Activated CD4-positive, alpha-beta T cell treated with anti-CD3 and anti-CD28 coated beads, Interleukin-2, amount 10 ng/mL, durations not matched to agents 7 days and 5 days (primary cell): ENCODE data around the gene UNC93B1. TPM values are rescaled to one million over a fixed set of nuclear protein-coding genes. Genes with fewer than 3 reads are reported as not detected.

Source experiments
- CTCF ChIA-PET: fragments of 350-600 bp; sonication (Branson Sonifier 250); formaldehyde crosslinking; loops from one replicate; lab custom pipeline; 2021; ENCODE audit warnings: antibody characterized with exemption; lab: Charles Lee
- POLR2A ChIA-PET: fragments of 350-600 bp; sonication (Branson Sonifier 250); formaldehyde crosslinking; loops from one replicate; lab custom pipeline; 2021; ENCODE audit warnings: antibody characterized with exemption; lab: Charles Lee
- DNase-seq: peaks from one replicate; pipeline ENCODE4 v3.0.0-alpha.2; 2020
- H3K27ac Mint-ChIP-seq: one replicate; pipeline ENCODE4 v1.8.0; 2021; ENCODE audit warnings: mild to moderate bottlenecking, moderate library complexity, mixed read lengths
- H3K27me3 Mint-ChIP-seq: one replicate; pipeline ENCODE4 v1.8.0; 2021; ENCODE audit warnings: mixed read lengths
- H3K36me3 Mint-ChIP-seq: one replicate; pipeline ENCODE4 v1.8.0; 2021; ENCODE audit warnings: low read depth, mixed read lengths
- H3K4me1 Mint-ChIP-seq: one replicate; pipeline ENCODE4 v1.8.0; 2021; ENCODE audit warnings: mixed read lengths
- H3K4me3 Mint-ChIP-seq: one replicate; pipeline ENCODE4 v1.8.0; 2021; ENCODE audit warnings: mild to moderate bottlenecking, moderate library complexity, mixed read lengths
- H3K9me3 Mint-ChIP-seq: one replicate; pipeline ENCODE4 v1.8.0; 2021; ENCODE audit warnings: mixed read lengths
- total RNA-seq, 2 experiments: library from RNA; stranded (reverse); gene quantifications; one replicate each; pipeline ENCODE4 v1.2.3, GENCODE V29; 2021

UNC93B1 gene
- total RNA-seq, 2 experiments from 2014 or later: 32.6 to 34.3 TPM

GRCh38 chr11:68015467-68015866 lies 11.6 kb upstream of the UNC93B1 start:
- Mint-ChIP-seq H3K27ac (no peak overlapping the region), H3K36me3 (no peaks in the 10 kb centered on the region), H3K27me3 (no peaks in the 10 kb centered on the region), H3K9me3 (no peaks in the 10 kb centered on the region), H3K4me3 (no peak overlapping the region), H3K4me1 (no peaks in the 10 kb centered on the region)
- ChIA-PET POLR2A (no interaction called here), CTCF (interaction anchor here (0.6 kb wide), 1 partner anchor 150 kb away, joined by 3 read pairs; no protein-coding TSS in a partner anchor)
- no peak for DNase-seq

GRCh38 chr11:68014947-68015447 lies 11.1 kb upstream of the UNC93B1 start:
- Mint-ChIP-seq H3K4me1 (no peaks in the 10 kb centered on the region), H3K27me3 (no peaks in the 10 kb centered on the region), H3K27ac (no peak overlapping the region), H3K9me3 (no peaks in the 10 kb centered on the region), H3K4me3 (no peak overlapping the region), H3K36me3 (no peaks in the 10 kb centered on the region)
- ChIA-PET CTCF (interaction anchor here (0.6 kb wide), 1 partner anchor 151 kb away, joined by 3 read pairs; no protein-coding TSS in a partner anchor), POLR2A (no interaction called here)
- DNase-seq: no peak

- peak overlapping the region; percentile 19 for H3K27ac Mint-ChIP-seq
- no peaks in the 10 kb centered on the region for H3K36me3 Mint-ChIP-seq
- POLR2A ChIA-PET: no interaction called here
- DNase-seq: no peak
- no peaks in the 10 kb centered on the region for H3K9me3 Mint-ChIP-seq
- CTCF ChIA-PET: interaction anchor here (0.5 kb wide), 1 partner anchor 16 kb away, joined by 3 read pairs; the partner anchor contains the start of gene NDUFS8
- peaks cover 4% of the 10 kb centered on the region for H3K4me1 Mint-ChIP-seq
- no peak overlapping the region for H3K4me3 Mint-ChIP-seq
- no peaks in the 10 kb centered on the region for H3K27me3 Mint-ChIP-seq
Observed at GRCh38 chr11:68014157-68014946, 10.5 kb upstream of the UNC93B1 start.

- Mint-ChIP-seq H3K4me1 (peaks cover 10% of the 10 kb centered on the region), H3K27ac (peak overlapping the region; percentile 19), H3K4me3 (no peak overlapping the region), H3K36me3 (no peaks in the 10 kb centered on the region), H3K9me3 (no peaks in the 10 kb centered on the region), H3K27me3 (no peaks in the 10 kb centered on the region)
- DNase-seq: no peak
- CTCF ChIA-PET: no interaction called here
- POLR2A ChIA-PET: no interaction called here
Observed at GRCh38 chr11:68013611-68014156, 9.8 kb upstream of the UNC93B1 start.

GRCh38 chr11:68012843-68013610 lies 9.1 kb upstream of the UNC93B1 start:
- peaks cover 10% of the 10 kb centered on the region for H3K4me1 Mint-ChIP-seq
- no peaks in the 10 kb centered on the region for H3K36me3 Mint-ChIP-seq
- H3K9me3 Mint-ChIP-seq: no peaks in the 10 kb centered on the region
- no peak overlapping the region for H3K27ac Mint-ChIP-seq
- ChIA-PET CTCF (no interaction called here), POLR2A (no interaction called here)
- H3K4me3 Mint-ChIP-seq: no peak overlapping the region
- no peaks in the 10 kb centered on the region for H3K27me3 Mint-ChIP-seq
- no peak for DNase-seq

GRCh38 chr11:68012044-68012842 lies 8.3 kb upstream of the UNC93B1 start:
- CTCF ChIA-PET: no interaction called here
- Mint-ChIP-seq H3K27me3 (no peaks in the 10 kb centered on the region), H3K4me1 (peaks cover 10% of the 10 kb centered on the region), H3K9me3 (no peaks in the 10 kb centered on the region), H3K4me3 (no peak overlapping the region), H3K36me3 (no peaks in the 10 kb centered on the region), H3K27ac (no peak overlapping the region)
- DNase-seq: no peak
- POLR2A ChIA-PET: no interaction called here

GRCh38 chr11:68011051-68011943 lies 7.4 kb upstream of the UNC93B1 start:
- Mint-ChIP-seq H3K27ac (no peak overlapping the region), H3K9me3 (no peaks in the 10 kb centered on the region), H3K4me1 (peaks cover 10% of the 10 kb centered on the region), H3K27me3 (no peaks in the 10 kb centered on the region), H3K4me3 (no peak overlapping the region), H3K36me3 (no peaks in the 10 kb centered on the region)
- POLR2A ChIA-PET: no interaction called here
- DNase-seq: no peak
- CTCF ChIA-PET: interaction anchor here (1.0 to 1.3 kb wide), 2 partner anchors 11 to 28 kb away, joined by 3 read pairs; partner anchors contain the start of gene TCIRG1

GRCh38 chr11:68010090-68011041 lies 6.5 kb upstream of the UNC93B1 start, which contains the start of gene ALDH3B1:
TSS of gene ALDH3B1 (plus strand) at chr11:68010327. CDS start at chr11:68015298, 4,971 bp downstream.
- ChIA-PET CTCF (interaction anchor here (1.0 to 1.3 kb wide), 2 partner anchors 12 to 29 kb away, joined by 3 read pairs; partner anchors contain the start of gene TCIRG1), POLR2A (no interaction called here)
- Mint-ChIP-seq H3K9me3 (no peaks in the 10 kb centered on the region), H3K4me3 (no peak within 1 kb of the TSS), H3K4me1 (peaks cover 10% of the 10 kb centered on the region), H3K27ac (peak within 1 kb of the TSS; percentile 26), H3K27me3 (no peaks in the 10 kb centered on the region), H3K36me3 (no peaks in the 10 kb centered on the region)
- no peak for DNase-seq

- Mint-ChIP-seq H3K4me1 (peaks cover 16% of the 10 kb centered on the region), H3K27ac (no peak overlapping the region), H3K27me3 (no peaks in the 10 kb centered on the region), H3K36me3 (no peaks in the 10 kb centered on the region), H3K9me3 (no peaks in the 10 kb centered on the region), H3K4me3 (no peak overlapping the region)
- ChIA-PET POLR2A (no interaction called here), CTCF (no interaction called here)
- DNase-seq: peak; percentile 20
Observed at GRCh38 chr11:68009391-68010089, 5.6 kb upstream of the UNC93B1 start.
